Dermis microvascular lymphatic vessel endothelial cell (primary cell): ENCODE data around the gene SLN. TPM values are rescaled to one million over a fixed set of nuclear protein-coding genes. Genes with fewer than 3 reads are reported as not detected.

Experiments
- DNase-seq, 2 donors: peaks; one replicate each; pipeline versions ENCODE4 v3.0.0 to v3.0.0-alpha.2; 2010; ENCODE audit warnings: low read depth in 2 of 2
- total RNA-seq: library from RNA; depleted of rRNA; stranded (reverse); fragments of >200 nt; gene quantifications from 2 replicates; pipeline ENCODE4 v1.2.1, GENCODE V29; 2014

Gene SLN
- total RNA-seq, 1 donor from 2014 or later, result not detected

DNA sequence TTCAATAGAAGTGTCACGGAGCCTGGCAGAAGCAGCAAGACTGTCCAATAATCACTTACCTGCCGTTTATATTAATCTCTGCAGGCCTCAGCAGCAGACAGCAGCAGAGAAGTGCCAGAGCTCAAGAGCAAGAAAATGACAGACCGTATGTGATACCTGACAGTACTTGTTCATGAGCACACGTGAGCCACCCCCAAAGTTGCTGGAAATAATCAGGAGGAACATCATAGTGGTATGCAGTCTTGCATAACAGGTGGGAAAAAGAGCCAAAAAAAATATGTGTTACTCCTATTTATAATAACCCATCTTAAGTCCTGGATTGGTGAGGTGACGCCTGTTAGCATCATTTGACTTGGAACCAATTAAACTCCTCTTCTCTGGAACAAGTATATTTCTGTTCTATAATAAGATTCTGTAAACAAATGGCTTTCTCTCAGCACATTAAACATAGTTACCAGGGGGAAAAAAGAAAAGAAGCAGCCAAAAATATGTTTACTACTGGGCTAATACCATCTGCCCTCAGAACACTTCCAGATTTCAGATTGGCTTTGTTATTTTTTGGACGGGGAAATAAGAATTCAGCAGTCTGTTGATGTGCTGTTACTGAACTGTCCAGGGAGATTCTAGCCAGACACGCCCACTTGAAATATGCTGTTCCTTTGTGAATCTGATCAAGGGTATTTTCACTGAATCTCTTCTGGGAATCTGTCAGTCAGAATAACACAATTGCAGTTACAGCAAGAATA lies 7.9 kb upstream of the SLN start:
- DNase-seq, result no peak

DNA sequence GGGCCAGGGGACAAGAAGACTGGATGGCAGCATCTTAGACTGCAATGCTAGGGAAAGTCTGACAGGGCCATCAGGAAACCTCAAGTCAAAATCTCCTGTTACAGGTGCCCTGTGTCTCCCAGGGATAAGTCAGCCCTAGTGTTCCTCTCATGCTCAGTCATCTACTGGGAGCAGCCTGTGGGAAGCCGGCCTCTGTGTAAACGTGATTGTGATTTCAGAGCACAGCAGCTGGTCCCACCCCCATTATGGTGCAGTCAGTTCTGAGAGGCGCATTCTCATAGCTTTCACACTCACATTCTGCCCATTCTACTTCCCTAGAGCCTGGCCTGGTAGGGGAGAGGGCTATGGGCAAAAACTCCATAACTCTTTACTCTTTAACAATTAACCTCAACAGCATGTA lies 7.2 kb upstream of the SLN start:
- no peak for DNase-seq

- DNase-seq, result no peak
Measured at GRCh38 chr11:107716884-107717532, 5.2 kb upstream of the SLN start.

- DNase-seq, result no peak
Measured at GRCh38 chr11:107713009-107713408, 1.2 kb upstream of the SLN start.

GRCh38 chr11:107710301-107710700 lies 1.6 kb downstream of the SLN start:
- no peak for DNase-seq

DNA sequence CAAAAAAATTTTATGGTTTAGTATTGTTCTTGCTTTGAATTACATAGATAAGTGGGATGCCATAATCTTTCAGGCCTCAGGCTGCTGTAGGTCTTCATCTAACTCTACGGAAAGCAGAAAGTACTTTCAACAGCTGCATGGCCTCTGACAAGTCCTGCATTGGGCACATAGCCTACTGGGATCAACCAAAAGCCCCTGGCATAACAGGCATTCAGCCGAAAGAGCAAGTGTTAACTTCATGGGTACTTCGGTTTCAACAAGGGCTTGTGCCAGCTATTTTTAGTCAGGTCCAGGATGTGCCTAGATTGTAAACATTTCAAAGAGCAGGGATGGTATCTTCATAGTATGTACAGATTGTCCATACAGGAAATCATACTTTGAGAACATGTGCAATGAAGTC lies 3.1 kb downstream of the SLN start:
- no peak for DNase-seq

DNA sequence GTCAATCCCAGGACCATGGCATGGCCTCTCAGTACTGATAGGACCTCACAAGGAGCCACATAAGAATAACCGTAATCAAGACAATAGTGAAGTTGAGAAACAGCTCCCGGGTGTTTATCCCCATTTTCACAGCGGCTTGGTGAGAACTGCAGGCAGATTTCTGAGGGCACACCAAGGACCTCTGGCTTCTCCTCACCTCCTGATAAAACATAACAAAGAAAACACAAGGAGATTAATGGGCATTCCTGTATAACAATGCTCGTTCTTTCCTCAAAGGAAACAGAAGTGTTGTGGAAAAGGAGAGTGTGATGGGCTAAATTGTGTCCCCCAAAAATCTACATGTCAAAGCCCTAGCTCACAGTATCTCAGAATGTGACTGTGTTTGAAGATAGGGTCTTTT lies 4.0 kb downstream of the SLN start:
- DNase-seq, result no peak

- no peak for DNase-seq
Measured at GRCh38 chr11:107707215-107707671, 4.6 kb downstream of the SLN start.

DNA sequence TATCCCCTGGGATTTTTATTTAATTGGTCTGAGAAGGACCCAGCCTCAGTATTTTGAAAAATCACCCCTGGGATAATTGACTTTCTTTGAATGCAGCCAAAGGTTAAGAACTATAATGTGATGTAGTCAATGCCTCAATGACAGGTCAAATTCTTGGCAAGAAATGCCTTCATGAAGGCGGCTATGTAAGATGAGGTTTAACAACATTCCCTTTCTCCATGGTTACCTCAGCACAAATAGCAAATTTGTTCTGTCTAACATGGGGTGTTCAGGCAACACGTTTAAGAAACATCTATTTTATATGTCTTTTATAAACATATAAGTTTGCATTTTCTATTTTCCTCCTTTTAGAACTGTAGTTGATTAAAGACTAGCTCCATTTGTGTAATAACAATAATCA lies 5.3 kb downstream of the SLN start:
- no peak for DNase-seq

GRCh38 chr11:107705027-107705426 lies 6.8 kb downstream of the SLN start:
- peak in 1 of 2 donors; percentile 32 for DNase-seq

DNA sequence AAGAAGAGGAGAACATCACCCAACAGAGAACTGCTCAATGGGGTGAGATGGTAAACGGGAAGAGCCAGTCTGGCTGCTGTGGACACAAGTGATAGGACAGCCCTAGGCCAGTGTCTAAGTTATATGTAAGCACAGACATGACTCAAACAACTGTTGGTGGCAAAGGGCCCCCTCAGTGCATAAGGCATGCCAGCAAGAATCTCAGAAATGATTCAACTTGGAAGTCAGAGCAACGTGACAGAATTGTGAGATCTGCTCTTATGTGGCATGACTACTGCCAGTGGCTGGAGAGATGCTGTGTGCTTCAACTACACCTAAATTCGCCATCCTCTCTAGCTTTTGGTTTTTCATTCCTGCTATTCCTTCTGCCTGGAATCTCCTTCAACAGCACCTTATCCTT lies 7.4 kb downstream of the SLN start:
- no peak for DNase-seq

DNA sequence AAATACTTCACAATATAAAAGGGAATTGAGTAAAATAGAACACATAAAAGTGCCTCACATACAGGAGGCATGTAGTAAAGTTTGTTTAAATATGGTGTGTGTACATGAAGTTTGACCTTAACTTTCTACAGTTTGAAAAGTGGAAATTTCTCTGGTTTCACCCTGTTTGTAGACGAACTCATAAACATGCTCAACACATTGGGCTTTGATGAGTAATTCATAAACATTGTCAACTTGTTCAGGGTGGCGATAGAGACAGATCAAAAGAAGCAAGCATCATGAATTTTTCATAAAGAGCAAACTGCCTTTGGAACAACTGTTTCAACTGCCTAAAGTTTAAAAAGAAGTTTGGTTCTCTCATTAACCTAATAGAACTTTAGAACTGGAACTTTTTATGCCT lies 9.1 kb downstream of the SLN start:
- DNase-seq, result no peak

- no peak for DNase-seq
Measured at GRCh38 chr11:107702109-107702660, 9.7 kb downstream of the SLN start.

- no peak for DNase-seq
Measured at GRCh38 chr11:107699371-107700285, 12.2 kb downstream of the SLN start.

DNA sequence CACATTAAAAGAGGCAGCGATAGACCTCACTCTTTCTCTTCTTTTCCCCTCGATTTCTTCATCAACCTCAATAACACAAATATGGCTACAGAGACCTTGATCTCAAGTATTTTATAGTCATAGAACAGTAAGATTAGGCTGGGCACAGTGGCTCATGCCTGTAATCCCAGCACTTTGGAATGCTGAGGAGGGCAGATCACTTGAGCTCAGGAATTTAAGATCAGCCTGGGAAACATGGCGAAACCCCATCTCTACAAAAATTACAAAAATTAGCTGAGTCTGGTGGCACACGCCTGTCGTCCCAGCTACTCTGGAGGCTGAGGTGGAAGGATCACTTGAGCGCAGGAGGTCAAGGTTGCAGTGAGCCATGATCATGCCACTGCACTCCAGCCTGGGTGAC lies 14.6 kb downstream of the SLN start:
- no peak for DNase-seq

- DNase-seq, result peak in 1 of 2 donors; percentile 89
Measured at GRCh38 chr11:107696140-107696539, 15.7 kb downstream of the SLN start.

DNA sequence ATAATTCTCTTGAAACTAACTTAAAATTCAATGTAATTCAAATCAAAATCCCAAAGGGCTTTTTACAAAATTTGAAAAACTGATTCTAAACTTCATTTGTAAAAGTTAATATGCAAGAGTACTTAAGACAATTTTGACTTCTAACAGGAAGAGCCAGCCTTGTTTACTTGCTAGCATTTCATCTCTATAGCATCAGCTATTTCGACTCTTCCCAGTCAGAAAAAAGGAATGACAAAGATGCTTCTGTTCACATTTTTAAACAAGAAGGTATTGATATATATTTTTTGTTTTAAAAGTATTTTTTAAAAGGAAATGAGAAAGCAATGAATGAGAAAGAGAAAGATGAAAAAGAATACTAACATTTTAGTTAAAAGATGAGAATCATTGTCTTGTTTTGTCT lies 16.4 kb downstream of the SLN start:
- no peak for DNase-seq

DNA sequence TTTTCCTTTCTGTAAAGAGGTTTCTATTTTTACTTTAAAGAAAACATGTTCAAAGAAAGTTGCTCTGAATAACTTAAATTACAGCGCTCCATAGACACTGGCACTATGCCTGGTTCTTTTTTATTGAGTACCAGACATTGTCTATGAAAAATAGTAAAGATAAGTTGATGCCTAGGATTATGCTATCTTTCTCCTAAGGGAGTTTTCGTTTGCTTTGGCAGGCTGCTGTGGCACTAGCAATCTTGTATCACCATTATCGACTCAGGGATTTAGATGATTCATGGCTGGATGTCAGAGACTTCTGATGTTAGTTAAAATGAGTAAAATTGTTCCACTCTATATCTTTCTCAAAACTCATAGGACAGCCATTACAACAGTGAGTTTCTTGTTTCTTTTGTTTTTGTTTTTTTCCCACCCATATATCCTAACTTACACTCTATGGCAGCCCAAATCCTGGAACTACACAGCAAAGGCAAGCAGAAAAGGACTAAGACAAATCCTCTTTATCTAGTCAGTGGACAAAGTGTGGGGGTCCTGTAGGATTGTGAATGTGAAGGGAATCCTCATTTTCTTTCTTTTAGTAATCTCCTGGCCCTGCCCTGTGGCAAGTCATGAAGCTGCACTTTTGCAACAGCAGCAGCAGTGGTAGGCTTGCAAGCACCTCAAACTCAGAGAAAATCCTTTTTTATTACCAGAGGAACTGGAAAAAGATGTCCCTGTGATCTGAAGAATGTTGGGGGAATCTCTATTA lies 20.7 kb downstream of the SLN start:
- peak in 1 of 2 donors; percentile 14 for DNase-seq

GRCh38 chr11:107689317-107690202 lies 22.3 kb downstream of the SLN start:
- DNase-seq, result peak; percentile 45 to 63

DNA sequence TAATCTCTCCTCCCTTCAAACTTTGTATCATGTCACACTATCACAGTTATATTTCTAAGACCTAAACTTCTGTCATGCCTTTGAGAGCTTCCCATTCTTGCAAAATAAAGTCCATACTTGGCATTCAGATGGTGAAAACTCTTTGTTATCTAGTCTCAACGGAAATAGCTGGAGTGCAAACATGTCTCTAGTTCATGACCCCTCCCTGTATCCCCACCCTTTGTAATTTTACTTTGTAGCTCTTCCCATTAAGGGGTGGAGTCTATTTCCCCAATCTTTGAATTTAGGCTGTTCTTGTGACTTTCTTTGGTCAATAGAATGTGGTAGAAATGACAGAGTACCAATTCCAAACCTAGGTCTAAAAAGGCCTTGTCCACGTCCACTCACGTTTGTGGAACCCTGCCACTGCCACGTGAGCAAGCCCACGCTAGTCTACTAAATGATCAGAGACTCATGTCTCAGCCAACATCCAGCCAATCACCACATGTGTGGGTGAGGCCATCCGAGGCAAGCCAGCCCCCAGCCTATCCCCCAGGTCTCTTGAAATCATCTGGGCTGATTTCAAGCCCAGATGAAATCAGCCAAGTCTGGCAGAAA lies 23.4 kb downstream of the SLN start:
- no peak for DNase-seq
